OCI-LY3 (cell line): ENCODE data around the gene CMPK2.

ENCODE experiments used
- H2AFZ ChIP-seq: fragments of 200-600, 300-600 bp; shearing (Covaris generic); 2 replicates; pipeline ENCODE4 v1.6.0; 2014; ENCODE audit warnings: antibody characterized with exemption, low read depth, low read length
- H3K27ac ChIP-seq: fragments of 200-600, 300-600 bp; sonication (generic); 2 replicates; pipeline ENCODE4 v1.5.1; 2014; ENCODE audit warnings: mild to moderate bottlenecking, low read length, moderate library complexity, mixed read lengths
- H3K27me3 ChIP-seq: fragments of 200-600, 300-600 bp; sonication (generic); 2 replicates; pipeline ENCODE4 v1.6.1; 2014; ENCODE audit warnings: low read depth, low read length, mixed read lengths
- H3K36me3 ChIP-seq: fragments of 200-600, 300-600 bp; sonication (generic); replicated peaks from 2 replicates; pipeline ENCODE3; 2014; ENCODE audit warnings: low read depth, low read length, mixed read lengths
- H3K4me1 ChIP-seq: fragments of 300-600, 200-600 bp; sonication (generic); 2 replicates; pipeline ENCODE4 v1.6.1; 2014; ENCODE audit warnings: low read length, mixed read lengths
- H3K4me2 ChIP-seq: fragments of 200-600, 300-600 bp; sonication (generic); 2 replicates; pipeline ENCODE4 v1.6.1; 2014; ENCODE audit warnings: low read length, mixed read lengths
- H3K4me3 ChIP-seq: fragments of 300-600, 200-600 bp; sonication (generic); 2 replicates; pipeline ENCODE4 v1.5.1; 2014; ENCODE audit warnings: antibody characterized with exemption, mild to moderate bottlenecking, low read length, moderate library complexity
- H3K79me2 ChIP-seq: fragments of 300-600, 200-600 bp; shearing (Covaris generic); 2 replicates; pipeline ENCODE4 v1.6.1; 2014; ENCODE audit warnings: mild to moderate bottlenecking, low read length, mixed read lengths
- H3K9ac ChIP-seq: fragments of 300-600, 200-600 bp; shearing (Covaris generic); 2 replicates; pipeline ENCODE4 v1.6.0; 2014; ENCODE audit warnings: mild to moderate bottlenecking, low read length, moderate library complexity
- H3K9me3 ChIP-seq: fragments of 200-600, 300-600 bp; shearing (Covaris generic); 2 replicates; pipeline ENCODE4 v1.6.1; 2014; ENCODE audit warnings: low read length, mixed read lengths; ENCODE audit not compliant: insufficient read depth
- H4K20me1 ChIP-seq: fragments of 200-600, 300-600 bp; sonication (generic); 2 replicates; pipeline ENCODE4 v1.6.1; 2016; ENCODE audit warnings: low read length, mixed read lengths; ENCODE audit not compliant: insufficient read depth
- EZH2phosphoT487 ChIP-seq: fragments of 200-600 bp; shearing (Covaris generic); IDR thresholded peaks from 2 replicates; pipeline ENCODE4 v1.6.1; 2018; ENCODE audit warnings: antibody characterized with exemption, mixed run types, low read depth
- TF ChIP-seq, protein P1 (sequence below): fragments of 200-600, 300-600 bp; sonication (generic); IDR thresholded peaks from 2 replicates; pipeline ENCODE4 v1.5.1; 2014; ENCODE audit warnings: antibody characterized with exemption, low read length, low read depth

CMPK2 gene

DNA sequence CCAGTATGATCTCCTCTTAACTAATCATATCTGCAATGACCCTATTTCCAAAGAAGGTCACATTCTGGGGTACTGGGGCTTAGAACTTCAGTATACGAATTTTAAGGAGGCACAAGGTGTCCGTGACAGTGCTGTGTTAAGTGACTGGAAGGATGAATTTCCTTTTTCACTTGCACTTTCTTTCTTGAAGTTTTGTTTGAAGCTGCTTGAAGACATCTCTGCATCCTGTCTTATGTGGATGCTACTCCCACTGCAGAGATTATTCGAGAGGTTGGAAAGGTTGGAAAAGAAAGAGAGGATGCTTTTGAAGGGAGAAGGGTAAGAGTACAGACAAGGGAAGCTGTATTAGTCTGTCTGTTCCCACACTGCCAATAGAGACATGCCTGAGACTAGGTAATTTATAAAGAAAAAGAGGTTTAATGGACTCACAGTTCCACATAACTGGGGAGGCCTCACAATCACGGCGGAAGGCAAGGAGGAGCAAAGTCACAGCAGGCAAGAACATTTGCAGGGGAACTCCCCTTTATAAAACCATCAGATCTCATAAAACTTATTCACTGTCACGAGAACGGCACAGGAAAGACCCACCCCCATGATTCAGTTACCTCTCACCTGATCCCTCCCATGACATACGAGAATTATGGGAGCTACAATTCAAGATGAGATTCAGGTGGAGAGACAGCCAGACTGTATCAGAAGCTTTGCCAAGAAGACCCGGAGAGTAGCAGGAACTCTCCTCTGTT, 47.9 kb upstream of the CMPK2 start:
- H3K4me1 ChIP-seq = no peaks in the 10 kb centered on the region
- H3K27ac ChIP-seq = no peak overlapping the region
- no peaks in the 10 kb centered on the region for H4K20me1 ChIP-seq
- H3K4me2 ChIP-seq = no peak overlapping the region
- H3K9me3 ChIP-seq = no peaks in the 10 kb centered on the region
- H3K27me3 ChIP-seq = peaks cover 10% of the 10 kb centered on the region
- H2AFZ ChIP-seq = no peak overlapping the region
- no peak for TF ChIP-seq EZH2phosphoT487
- TF ChIP-seq, protein P1, sequence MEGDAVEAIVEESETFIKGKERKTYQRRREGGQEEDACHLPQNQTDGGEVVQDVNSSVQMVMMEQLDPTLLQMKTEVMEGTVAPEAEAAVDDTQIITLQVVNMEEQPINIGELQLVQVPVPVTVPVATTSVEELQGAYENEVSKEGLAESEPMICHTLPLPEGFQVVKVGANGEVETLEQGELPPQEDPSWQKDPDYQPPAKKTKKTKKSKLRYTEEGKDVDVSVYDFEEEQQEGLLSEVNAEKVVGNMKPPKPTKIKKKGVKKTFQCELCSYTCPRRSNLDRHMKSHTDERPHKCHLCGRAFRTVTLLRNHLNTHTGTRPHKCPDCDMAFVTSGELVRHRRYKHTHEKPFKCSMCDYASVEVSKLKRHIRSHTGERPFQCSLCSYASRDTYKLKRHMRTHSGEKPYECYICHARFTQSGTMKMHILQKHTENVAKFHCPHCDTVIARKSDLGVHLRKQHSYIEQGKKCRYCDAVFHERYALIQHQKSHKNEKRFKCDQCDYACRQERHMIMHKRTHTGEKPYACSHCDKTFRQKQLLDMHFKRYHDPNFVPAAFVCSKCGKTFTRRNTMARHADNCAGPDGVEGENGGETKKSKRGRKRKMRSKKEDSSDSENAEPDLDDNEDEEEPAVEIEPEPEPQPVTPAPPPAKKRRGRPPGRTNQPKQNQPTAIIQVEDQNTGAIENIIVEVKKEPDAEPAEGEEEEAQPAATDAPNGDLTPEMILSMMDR = no peak
- no peaks in the 10 kb centered on the region for H3K36me3 ChIP-seq
- H3K9ac ChIP-seq = no peak overlapping the region
- H3K79me2 ChIP-seq = no peaks in the 10 kb centered on the region
- H3K4me3 ChIP-seq = no peak overlapping the region

DNA sequence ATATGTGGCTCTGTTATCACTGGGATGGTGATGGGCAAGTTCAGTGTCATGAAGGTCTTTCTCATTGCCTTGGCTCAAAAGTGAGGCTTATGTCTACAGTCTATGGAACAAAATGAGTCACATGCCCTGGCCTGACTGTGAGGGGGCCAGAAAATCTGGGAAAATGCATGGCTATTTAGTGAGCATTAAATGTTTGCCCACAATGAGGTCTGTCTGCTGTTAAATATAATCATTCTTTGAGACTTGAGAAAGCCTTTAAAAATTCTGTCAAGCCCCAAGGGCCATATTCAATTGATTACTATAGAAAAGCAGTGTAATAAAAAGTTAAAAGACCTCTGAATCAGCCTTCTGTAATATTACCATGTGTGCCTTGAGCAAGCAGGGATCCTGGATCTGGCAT, 46.0 kb upstream of the CMPK2 start:
- Histone ChIP-seq H3K9me3 (no peaks in the 10 kb centered on the region), H3K4me2 (no peak overlapping the region), H2AFZ (no peak overlapping the region), H3K79me2 (no peaks in the 10 kb centered on the region), H3K27me3 (peaks cover 26% of the 10 kb centered on the region), H3K36me3 (no peaks in the 10 kb centered on the region), H3K4me3 (no peak overlapping the region), H3K9ac (no peak overlapping the region), H3K4me1 (no peaks in the 10 kb centered on the region), H3K27ac (no peak overlapping the region), H4K20me1 (no peaks in the 10 kb centered on the region)
- no peak for TF ChIP-seq EZH2phosphoT487
- TF ChIP-seq, protein P1 = no peak

DNA sequence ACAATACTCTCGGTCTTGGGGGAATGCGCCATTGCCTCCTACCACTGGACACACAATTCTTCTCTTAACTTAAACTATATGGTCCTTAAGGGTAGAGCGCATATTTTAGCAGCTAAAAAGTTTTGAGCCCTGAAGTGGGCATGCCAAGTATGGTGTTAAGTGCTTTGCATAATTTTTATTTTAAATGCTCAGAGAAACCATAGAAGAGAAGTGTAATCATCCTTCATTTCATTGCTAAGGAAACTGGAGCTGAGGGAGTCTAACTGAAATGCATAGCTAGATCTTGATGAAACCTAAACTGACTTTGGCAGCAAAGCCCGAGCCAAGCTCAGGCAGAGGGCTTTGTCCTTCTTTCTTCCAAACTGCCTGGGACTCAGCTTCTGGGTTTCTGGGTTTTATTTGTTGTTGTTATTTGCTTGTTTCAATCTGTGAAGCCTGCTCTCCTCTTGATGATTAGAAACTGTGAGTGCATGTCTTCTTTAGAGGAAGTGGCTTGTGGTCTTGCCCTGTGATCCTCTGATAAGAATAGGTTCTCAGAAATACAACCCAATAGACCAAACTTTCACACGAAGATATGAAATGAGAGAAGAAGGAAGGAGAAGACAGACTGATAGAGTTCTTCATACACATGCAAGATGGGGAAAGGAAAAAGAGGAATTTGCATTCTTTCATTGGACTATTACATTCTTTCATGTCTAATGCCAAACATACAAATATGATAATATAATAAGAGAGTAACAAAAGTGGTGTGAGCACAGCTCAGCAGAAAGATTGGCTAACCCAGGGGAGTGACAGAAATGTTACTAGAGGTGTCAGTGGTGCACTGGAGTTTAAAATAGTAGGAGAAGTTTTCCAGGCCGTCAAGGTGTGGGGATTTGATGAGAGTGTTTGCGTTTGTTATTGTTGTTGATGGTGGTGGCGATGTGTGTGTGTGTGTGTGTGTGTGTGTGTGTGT, 44.0 kb upstream of the CMPK2 start:
- TF ChIP-seq, protein P1 = no peak
- TF ChIP-seq EZH2phosphoT487 = no peak
- Histone ChIP-seq H3K9ac (no peak overlapping the region), H3K4me1 (no peaks in the 10 kb centered on the region), H3K27ac (no peak overlapping the region), H2AFZ (no peak overlapping the region), H4K20me1 (no peaks in the 10 kb centered on the region), H3K9me3 (no peaks in the 10 kb centered on the region), H3K4me2 (no peak overlapping the region), H3K79me2 (no peaks in the 10 kb centered on the region), H3K36me3 (no peaks in the 10 kb centered on the region), H3K27me3 (peaks cover 28% of the 10 kb centered on the region), H3K4me3 (no peak overlapping the region)

DNA sequence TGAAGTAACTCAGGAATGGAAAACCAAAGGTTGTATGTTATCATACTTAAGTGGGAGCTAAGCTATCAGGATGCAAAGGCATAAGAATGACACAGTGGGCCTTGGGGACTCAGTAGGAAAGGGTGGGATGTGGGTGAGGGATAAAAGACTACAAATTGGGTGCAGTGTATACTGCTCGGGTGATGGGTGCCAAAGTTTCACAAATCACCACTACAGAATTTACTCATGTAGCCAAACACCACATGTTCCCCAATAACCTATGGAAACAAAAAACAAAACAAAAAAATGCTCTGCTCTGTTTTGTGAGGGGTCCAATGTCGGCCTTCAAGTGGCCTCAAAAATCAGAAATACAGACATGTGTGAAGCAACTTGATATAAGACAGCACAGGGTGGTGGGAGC, 42.6 kb upstream of the CMPK2 start:
- no peak overlapping the region for H3K4me2 ChIP-seq
- no peaks in the 10 kb centered on the region for H3K4me1 ChIP-seq
- H3K9ac ChIP-seq = no peak overlapping the region
- no peaks in the 10 kb centered on the region for H3K79me2 ChIP-seq
- no peak for TF ChIP-seq EZH2phosphoT487
- TF ChIP-seq, protein P1 = no peak
- H3K27me3 ChIP-seq = peaks cover 28% of the 10 kb centered on the region
- no peak overlapping the region for H3K4me3 ChIP-seq
- no peak overlapping the region for H3K27ac ChIP-seq
- H4K20me1 ChIP-seq = no peaks in the 10 kb centered on the region
- H3K9me3 ChIP-seq = no peaks in the 10 kb centered on the region
- H3K36me3 ChIP-seq = no peaks in the 10 kb centered on the region
- no peak overlapping the region for H2AFZ ChIP-seq
